Panc1 (cell line): Measurements from ENCODE around the gene LRRC46. TPM values are rescaled to one million over a fixed set of nuclear protein-coding genes. Genes with fewer than 3 reads are reported as not detected.

Source experiments
- ATAC-seq: fragments of 200-7000 bp; cut with Tn5 transposase; 2 replicates; pipeline ENCODE4 v1.9.1; 2020; ENCODE audit warnings: mild to moderate bottlenecking, moderate library complexity
- BruUV-seq: library from RNA; stranded (reverse); fragments of 400-500 nt; replicated peaks from 2 replicates; lab custom pipeline; 2021; lab: Mats Ljungman, UMichigan
- CTCF ChIA-PET: fragments of 300-600 bp; sonication (Branson Sonifier 250); formaldehyde crosslinking; loops from one replicate; lab custom pipeline; 2022; ENCODE audit warnings: antibody characterized with exemption; lab: Charles Lee
- POLR2A ChIA-PET: fragments of 300-600 bp; sonication (Branson Sonifier 250); formaldehyde crosslinking; loops from one replicate; lab custom pipeline; 2022; ENCODE audit warnings: antibody characterized with exemption; lab: Charles Lee
- DNase-seq: peaks from one replicate; pipeline ENCODE4 v3.0.0-alpha.2; 2010; ENCODE audit warnings: low read depth, low spot score
- H3K27ac ChIP-seq: 2 replicates; pipeline ENCODE4 v1.5.1; 2011; ENCODE audit warnings: mild to moderate bottlenecking, low read length, inconsistent platforms
- H3K27me3 ChIP-seq: fragments of 200-500 bp; sonication (Bioruptor generic); 2 replicates; pipeline ENCODE4 v1.6.0; 2014; ENCODE audit warnings: low read length, inconsistent platforms; ENCODE audit not compliant: control insufficient read depth, insufficient read depth
- H3K36me3 ChIP-seq: fragments of 200-500 bp; sonication (Bioruptor generic); 2 replicates; pipeline ENCODE4 v1.5.1; 2014; ENCODE audit warnings: inconsistent platforms, mild to moderate bottlenecking, low read length, moderate library complexity; ENCODE audit not compliant: control insufficient read depth, insufficient read depth
- H3K4me1 ChIP-seq: 2 replicates; pipeline ENCODE4 v1.5.1; 2011; ENCODE audit warnings: inconsistent platforms, mild to moderate bottlenecking, low read length, moderate library complexity; ENCODE audit not compliant: control insufficient read depth, insufficient read depth
- H3K4me3 ChIP-seq, 2 experiments: 2 replicates each; pipeline ENCODE4 v1.5.1; 2011 to 2012; ENCODE audit warnings: low read depth in 2 of 2, low read length in 2 of 2, mild to moderate bottlenecking in 2 of 2, inconsistent platforms in 1 of 2, moderate library complexity in 1 of 2
- H3K9me3 ChIP-seq: fragments of 200-500 bp; sonication (Bioruptor generic); 2 replicates; pipeline ENCODE4 v1.5.1; 2014; ENCODE audit warnings: low read depth, mild to moderate bottlenecking, inconsistent platforms, low read length, moderate library complexity; ENCODE audit not compliant: control insufficient read depth, insufficient read depth
- CTCF ChIP-seq: fragments of 450-650 bp; IDR thresholded peaks from 2 replicates; pipeline ENCODE4 v1.5.1; 2017; ENCODE audit warnings: mild to moderate bottlenecking
- POLR2AphosphoS5 ChIP-seq: IDR thresholded peaks from 2 replicates; pipeline ENCODE4 v1.6.1; 2012; ENCODE audit warnings: mild to moderate bottlenecking, low read depth, low read length, moderate library complexity
- REST ChIP-seq, 2 experiments: IDR thresholded peaks; 2 replicates each; pipeline ENCODE4 v1.6.1; 2011 to 2012; ENCODE audit warnings: low read depth in 2 of 2, control low read depth in 1 of 2, low read length in 1 of 2, mild to moderate bottlenecking in 1 of 2, moderate library complexity in 1 of 2; ENCODE audit not compliant: insufficient read depth in 1 of 2
- SIN3A ChIP-seq: IDR thresholded peaks from 2 replicates; pipeline ENCODE4 v1.6.1; 2012; ENCODE audit warnings: low read depth, mild to moderate bottlenecking, low read length, moderate library complexity, borderline replicate concordance; ENCODE audit not compliant: insufficient read depth
- TCF7L2 ChIP-seq: IDR thresholded peaks from 2 replicates; pipeline ENCODE4 v1.6.1; 2011; ENCODE audit warnings: mild to moderate bottlenecking, low read depth, low read length, inconsistent platforms
- in situ Hi-C: cut with HindIII; loops from 2 replicates; pipeline ENCODE4 v1.10.0; 2016; ENCODE audit warnings: low sequenced_read_pairs, low pct_unique_long_range_greater_than_20kb
- intact Hi-C: fragments of 100-400 bp; cut with micrococcal nuclease; formaldehyde crosslinking; loops from one replicate; pipeline ENCODE4 v1.10.0; 2022; ENCODE audit not compliant: unreplicated experiment
- total RNA-seq: library from RNA; stranded (reverse); gene quantifications from one replicate; pipeline ENCODE4 v1.2.1, GENCODE V29; 2021; ENCODE audit not compliant: unreplicated experiment

Gene LRRC46
- total RNA-seq, 1 experiment from 2014 or later = 1.9 TPM

GRCh38 chr17:47792979-47793378 lies 38.5 kb upstream of the LRRC46 start:
- Histone ChIP-seq H3K4me3 (no peak overlapping the region), H3K9me3 (no peaks in the 10 kb centered on the region), H3K27me3 (peaks cover 41% of the 10 kb centered on the region), H3K27ac (no peak overlapping the region), H3K4me1 (peaks cover 4% of the 10 kb centered on the region; the same call in 1 of the 2 replicates), H3K36me3 (no peaks in the 10 kb centered on the region)
- ATAC-seq (no peak), DNase-seq (no peak)
- intact Hi-C loops (no loop called here), in situ Hi-C loops (no loop called here)
- TF ChIP-seq TCF7L2 = no peak
- TF ChIP-seq SIN3A = no peak
- no peak for TF ChIP-seq POLR2AphosphoS5
- no peak for TF ChIP-seq CTCF
- no peak for TF ChIP-seq REST (IDR thresholded peaks at IDR 0.05; ENCODE audit: insufficient read depth in 1 of 2, low read depth in 2 of 2, low read length in 1 of 2)
- BruUV-seq = no TSS peak
- ChIA-PET POLR2A (no interaction called here), CTCF (no interaction called here)

GRCh38 chr17:47797797-47798196 lies 33.7 kb upstream of the LRRC46 start:
- BruUV-seq = no TSS peak
- in situ Hi-C loops (no loop called here), intact Hi-C loops (no loop called here)
- H3K9me3 ChIP-seq = no peaks in the 10 kb centered on the region
- H3K36me3 ChIP-seq = no peaks in the 10 kb centered on the region
- peaks cover 9% of the 10 kb centered on the region for H3K27me3 ChIP-seq
- no peak for ATAC-seq
- H3K4me3 ChIP-seq = no peak overlapping the region
- TF ChIP-seq POLR2AphosphoS5 = no peak
- no peak for TF ChIP-seq SIN3A
- no peak for TF ChIP-seq TCF7L2
- peak; percentile 82 to 91 for TF ChIP-seq REST (IDR thresholded peaks at IDR 0.05; ENCODE audit: insufficient read depth in 1 of 2, low read depth in 2 of 2, low read length in 1 of 2)
- no peak for TF ChIP-seq CTCF
- no peaks in the 10 kb centered on the region for H3K4me1 ChIP-seq
- no peak overlapping the region for H3K27ac ChIP-seq
- DNase-seq = no peak
- ChIA-PET POLR2A (interaction anchor here (0.6 kb wide), 1 partner anchor 84 kb away, joined by 4 read pairs; no protein-coding TSS in a partner anchor), CTCF (no interaction called here)
